Measurements from ENCODE around the gene PFAS.

The PFAS gene

DNA sequence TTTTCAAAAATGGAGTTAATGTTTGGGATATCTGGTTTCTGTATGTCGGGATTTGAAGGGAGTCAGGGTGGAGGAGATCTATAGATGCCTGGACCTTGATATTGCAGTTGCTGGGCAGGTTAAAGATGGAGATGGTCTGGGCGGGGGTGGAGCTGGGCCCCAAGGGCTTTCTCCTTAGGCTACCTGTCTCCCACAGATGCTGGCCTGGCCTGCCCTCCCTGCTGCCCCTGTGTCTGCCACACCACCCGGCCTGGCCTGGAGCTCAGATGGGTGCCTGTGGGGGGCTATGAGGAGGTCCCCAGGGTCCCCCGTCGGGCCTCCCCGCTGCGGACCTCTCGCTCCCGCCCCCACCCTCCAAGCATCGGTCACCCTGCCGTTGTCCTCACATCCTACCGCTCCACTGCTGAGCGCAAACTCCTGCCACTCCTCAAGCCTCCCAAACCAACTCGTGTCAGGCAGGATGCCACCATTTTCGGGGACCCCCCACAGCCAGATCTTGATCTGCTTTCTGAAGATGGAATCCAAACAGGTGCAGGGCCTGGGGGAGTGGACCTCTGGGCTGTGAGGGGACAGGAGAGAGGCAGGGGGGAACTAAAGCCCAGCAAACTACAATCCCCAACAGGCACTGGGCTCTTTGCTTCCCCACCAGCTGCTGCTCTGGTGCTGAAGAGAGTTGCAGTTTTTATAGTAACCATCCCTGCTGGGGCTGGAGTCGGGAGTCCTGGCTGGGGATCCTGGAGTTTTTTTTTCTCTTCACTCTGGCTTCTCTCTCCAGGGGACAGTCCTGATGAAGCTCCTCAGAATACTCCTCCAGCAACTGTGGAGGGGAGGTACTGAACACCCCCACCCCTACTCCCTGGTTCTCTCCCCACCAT lies 63.9 kb downstream of the PFAS start:
- DNase-seq: no peak

DNA sequence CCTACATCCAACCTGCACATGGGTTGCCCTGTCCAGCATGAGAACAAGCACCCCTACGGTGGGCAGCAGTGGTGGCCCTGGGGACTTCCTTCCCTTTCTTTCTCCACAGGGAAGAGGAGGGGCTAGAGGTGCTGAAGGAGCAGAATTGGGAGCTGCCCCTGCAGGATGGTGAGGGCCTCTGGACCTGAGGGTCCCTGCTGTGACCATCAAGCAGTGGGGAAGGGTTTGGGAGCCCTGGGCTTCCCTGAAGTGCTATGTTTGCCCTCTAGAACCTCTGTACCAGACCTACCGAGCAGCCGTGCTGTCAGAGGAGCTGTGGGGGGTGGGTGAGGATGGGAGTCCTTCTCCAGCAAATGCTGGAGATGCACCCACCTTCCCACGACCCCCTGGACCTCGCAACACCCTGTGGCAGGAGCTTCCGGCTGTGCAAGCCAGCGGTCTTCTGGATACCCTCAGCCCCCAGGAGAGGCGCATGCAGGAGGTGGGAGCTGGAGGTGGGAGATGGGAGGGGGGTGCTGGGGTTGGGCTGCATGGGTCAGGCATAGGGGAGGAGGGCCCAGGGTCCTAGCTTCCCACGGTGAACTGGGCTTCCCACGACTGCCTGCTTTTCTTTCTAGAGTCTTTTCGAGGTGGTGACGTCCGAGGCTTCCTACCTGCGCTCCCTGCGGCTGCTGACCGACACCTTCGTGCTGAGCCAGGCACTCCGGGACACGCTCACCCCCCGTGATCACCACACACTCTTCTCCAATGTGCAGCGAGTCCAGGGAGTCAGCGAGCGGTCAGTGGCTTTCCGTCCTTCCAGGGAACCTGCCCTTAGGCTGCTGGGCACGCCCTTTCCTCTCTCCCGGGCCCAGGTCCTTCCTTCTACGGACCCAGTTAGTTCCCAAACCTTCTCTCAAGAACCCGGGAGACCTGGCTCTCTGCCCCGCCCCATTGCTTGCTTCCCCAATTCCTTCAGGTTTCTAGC lies 66.0 kb downstream of the PFAS start:
- DNase-seq: no peak

DNA sequence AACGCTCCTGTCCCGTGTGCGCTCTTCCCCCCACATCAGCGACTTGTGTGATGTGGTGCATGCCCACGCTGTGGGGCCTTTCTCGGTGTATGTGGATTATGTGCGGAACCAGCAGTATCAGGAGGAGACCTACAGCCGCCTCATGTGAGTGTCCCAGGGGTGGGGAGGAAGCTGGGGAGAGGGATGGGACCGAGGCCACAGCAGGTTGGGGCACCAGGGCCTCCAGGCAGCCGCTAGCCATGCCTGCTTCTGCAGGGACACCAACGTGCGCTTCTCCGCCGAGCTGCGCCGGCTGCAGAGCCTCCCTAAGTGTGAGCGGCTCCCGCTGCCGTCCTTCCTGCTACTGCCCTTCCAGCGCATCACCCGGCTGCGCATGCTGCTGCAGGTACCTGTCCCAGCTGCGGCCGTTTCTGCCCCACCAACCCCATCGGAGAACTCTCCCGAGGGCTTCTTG lies 66.7 kb downstream of the PFAS start:
- DNase-seq: no peak

DNA sequence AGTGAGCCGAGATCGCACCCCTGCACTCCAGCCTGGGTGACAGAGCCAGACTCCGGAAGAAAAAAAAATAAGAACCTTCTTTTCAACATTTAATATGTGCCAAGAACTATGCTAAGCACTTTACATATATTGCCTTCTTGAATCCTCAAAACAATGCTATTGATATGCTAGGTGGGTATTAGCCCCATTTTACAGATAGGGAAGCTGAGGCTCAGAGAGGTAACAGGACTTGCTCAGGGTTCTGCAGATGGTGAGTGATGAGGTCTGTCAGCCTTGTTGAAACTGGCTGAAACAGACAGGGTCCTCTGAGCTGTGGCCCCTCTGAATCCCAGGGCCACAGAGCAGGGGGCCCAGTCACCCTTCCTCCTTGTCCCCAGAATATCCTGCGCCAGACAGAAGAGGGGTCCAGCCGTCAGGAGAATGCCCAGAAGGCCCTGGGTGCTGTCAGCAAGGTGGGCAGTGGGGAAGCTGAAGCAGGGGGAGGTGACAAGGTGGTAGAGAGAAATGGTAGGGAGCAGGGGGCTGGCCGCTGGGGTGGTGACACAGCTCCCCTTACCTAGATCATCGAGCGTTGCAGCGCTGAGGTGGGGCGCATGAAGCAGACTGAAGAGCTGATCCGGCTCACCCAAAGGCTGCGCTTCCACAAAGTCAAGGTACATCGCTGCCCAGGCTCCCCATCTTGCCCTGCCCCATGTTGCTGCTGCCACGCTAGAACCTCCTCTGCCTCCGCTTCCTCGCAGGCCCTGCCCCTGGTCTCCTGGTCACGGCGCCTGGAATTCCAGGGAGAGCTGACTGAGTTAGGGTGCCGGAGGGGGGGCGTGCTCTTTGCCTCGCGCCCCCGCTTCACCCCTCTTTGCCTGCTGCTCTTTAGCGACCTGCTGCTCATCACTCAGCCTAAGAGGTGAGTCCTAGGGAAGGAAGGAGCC lies 69.2 kb downstream of the PFAS start:
- no peak for DNase-seq

All from NCI-H1436 (cell line).